Inflammatory macrophage (primary cell): ENCODE data around the gene GRAMD2A.

Experiments used
- DNase-seq, 2 donors: peaks; one replicate each; pipeline ENCODE4 v3.0.0-alpha.2; 2020 to 2022

GRAMD2A gene

GRCh38 chr15:72167445-72167844 is 30.1 kb downstream of the GRAMD2A start:
- DNase-seq: no peak

DNA sequence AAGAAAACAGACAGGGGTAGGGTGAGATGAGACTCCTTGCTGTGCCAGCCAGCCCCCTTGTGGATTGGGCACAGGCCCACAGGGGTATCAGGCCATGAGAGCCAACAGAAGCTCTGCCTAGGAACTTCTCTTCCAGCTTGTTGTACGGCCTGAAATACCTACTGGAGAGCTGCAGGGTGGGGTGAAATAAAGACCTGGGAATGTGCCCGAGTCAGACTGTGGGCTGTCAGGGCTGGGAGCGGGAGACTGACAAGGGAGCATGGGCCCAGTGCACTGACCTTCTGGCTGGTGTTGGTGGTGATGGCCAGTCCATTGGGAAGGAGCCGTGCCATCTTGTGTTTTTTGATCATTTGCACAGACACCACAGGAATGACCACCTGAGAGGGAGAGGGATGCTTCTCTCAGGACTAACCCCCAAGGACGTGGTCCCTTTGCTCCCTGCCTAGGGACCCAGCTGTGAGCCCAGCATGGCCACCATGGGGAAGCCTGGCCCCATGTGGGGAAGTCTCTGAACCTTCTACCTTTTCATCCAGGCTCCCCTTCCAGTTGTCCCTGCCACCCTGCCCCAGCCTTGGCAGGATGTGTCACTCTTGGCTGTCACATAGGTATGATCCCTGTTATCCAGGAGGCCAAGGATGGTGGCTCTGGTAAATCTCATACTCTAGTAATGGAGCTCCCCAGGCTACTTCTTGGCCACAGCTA is 30.7 kb downstream of the GRAMD2A start:
- no peak for DNase-seq

GRCh38 chr15:72163719-72164118 is 33.9 kb downstream of the GRAMD2A start:
- no peak for DNase-seq

DNA sequence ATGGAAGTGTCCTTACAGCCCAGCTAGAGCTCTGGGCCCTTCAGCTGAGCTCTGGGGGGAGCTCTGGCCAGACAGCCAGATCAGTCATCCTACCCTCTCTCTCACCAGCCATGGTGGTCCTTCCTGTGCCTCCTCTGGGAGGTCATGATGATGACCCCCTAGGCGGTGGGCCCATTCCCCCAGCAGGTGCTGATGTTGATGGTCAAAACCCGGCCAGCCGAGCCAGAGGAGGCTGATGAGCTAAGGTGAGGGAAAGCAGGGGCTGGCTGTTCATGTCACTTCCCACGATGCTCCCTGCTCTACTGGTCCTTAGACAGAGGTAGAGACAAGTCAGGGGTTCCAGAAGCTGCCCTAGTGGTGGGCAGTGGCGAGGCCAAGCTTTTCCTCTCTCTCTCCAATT is 35.0 kb downstream of the GRAMD2A start:
- no peak for DNase-seq

DNA sequence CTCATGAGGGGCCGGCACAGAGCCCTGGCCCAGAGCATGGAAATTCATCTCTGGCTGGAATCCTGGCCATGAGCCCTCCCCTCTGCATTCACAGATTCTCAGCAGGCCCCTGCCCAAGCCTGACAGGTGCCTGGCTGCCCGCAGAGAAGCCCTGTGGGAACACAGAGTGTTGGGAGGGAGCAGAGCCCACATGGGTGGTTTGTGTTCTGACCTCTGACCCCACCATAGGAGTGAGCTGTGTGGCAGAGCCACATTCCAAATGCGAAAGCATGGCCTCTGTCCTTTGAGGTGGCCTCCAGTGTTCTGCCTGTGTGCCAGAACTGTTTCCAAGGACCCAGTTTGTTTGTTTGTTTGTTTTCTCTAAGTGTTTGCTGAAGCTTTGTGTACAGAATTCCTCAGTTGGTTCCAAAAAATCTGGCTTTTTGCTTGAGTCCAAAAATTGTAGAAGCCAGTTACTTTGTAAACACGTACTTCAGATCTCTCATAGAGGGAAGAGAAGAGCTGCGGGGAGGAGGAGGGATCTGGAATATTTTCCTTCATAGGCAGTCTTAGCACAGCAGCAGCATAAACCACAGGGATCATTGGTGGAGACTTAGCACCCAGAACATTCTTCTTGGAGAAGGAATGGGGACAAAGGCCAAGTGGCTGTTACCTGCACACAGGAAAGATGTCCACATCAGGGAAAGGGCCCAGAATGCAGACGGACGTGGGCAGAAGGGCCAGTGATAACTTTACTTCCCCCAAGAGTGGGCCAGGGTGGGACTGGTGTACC is 36.0 kb downstream of the GRAMD2A start:
- DNase-seq: no peak

GRCh38 chr15:72160696-72161245 is 36.8 kb downstream of the GRAMD2A start:
- no peak for DNase-seq

GRCh38 chr15:72156928-72157327 is 40.7 kb downstream of the GRAMD2A start:
- peak; percentile 3 to 71 for DNase-seq

GRCh38 chr15:72155635-72156616 is 41.7 kb downstream of the GRAMD2A start:
- DNase-seq: peak; percentile 82 to 84

- DNase-seq: peak in 1 of 2 donors; percentile 13
These were observed 42.5 kb downstream of the GRAMD2A start for GRCh38 chr15:72155003-72155621.

DNA sequence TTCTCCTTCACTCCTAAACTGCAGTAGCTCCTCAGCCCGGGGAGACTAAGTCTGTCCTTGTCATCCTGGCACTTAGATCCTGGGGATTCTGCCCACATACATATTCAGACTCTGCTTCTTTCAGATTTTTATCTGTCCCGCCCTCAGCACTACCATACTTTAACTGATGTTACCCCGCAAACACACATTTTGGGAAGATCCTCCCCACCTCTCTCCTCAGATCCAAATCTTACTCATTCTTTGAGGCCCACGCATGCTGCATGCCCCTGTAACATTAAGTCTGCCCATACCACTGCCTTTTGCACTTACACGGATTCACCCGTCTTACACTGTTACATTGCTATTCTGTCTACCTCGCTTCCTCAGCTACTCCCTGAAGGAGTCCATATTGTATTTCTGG is 43.3 kb downstream of the GRAMD2A start:
- DNase-seq: no peak

GRCh38 chr15:72153269-72154000 is 44.2 kb downstream of the GRAMD2A start:
- DNase-seq: no peak

- peak; percentile 20 to 67 for DNase-seq
These were observed 50.2 kb downstream of the GRAMD2A start for GRCh38 chr15:72147418-72147817.

- DNase-seq: no peak
These were observed 50.7 kb downstream of the GRAMD2A start for GRCh38 chr15:72146934-72147333.

GRCh38 chr15:72146221-72146620 is 51.4 kb downstream of the GRAMD2A start:
- no peak for DNase-seq

DNA sequence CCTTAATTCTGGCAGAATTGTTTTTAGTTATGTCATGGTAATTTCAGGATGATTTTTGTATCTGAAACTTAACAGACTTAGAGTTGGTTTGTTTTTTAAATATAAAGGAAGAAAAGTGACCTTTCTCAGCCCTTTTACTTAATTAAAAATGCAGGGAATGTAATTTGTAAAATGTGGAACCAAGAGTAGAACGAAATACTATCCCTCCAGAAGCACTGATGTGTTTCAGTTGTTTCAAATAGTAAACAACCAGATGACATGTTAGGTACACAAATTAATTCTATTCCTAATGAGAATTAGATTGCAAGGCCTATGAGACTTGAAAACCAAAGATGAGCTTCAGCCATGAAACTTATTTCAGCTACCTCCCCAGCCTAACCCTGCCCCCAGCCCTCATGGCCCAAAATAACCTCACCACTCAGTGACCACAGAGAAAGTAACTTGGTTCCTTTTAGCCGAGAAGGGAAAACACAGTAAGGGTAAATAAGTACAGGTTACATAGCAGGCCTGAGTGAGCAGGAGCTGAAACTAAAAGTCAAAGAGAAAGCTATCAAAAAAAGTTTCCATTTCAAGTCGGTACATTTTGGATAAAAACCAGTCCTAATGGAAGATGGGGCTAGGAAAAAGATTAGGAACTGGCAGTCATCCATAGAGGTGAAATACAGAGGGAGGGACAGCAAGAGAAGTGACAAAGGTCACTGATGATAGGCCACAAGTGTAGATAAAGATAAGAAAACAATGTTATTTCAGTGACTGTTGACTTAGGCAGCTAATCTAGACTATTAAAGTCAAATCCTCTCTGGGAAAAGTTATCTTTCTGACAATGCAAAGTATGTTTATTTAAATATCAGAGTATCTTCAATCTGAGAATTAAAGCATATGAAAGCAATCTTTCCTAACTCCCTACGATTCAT is 56.2 kb downstream of the GRAMD2A start:
- no peak for DNase-seq

- DNase-seq: no peak
These were observed 57.5 kb downstream of the GRAMD2A start for GRCh38 chr15:72140088-72140487.

DNA sequence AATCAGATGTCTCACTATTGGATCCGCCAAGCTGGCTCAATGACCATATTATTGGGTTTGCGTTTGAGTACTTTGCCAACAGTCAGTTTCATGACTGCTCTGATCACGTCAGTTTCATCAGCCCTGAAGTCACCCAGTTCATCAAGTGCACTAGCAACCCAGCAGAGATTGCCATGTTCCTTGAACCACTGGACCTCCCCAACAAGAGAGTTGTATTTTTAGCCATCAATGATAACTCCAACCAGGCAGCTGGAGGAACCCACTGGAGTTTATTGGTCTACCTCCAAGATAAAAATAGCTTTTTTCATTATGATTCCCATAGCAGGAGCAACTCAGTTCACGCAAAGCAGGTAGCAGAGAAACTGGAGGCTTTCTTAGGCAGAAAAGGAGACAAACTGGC is 57.9 kb downstream of the GRAMD2A start:
- no peak for DNase-seq

- DNase-seq: no peak
These were observed 61.2 kb downstream of the GRAMD2A start for GRCh38 chr15:72136170-72137051.

- DNase-seq: no peak
These were observed 61.9 kb downstream of the GRAMD2A start for GRCh38 chr15:72135719-72136118.
